Measurements from ENCODE around the gene LDAF1.

- TF ChIP-seq CTCF (IDR thresholded peaks at IDR 0.05; ENCODE audit: insufficient read depth, low read length) (no peak), POLR2AphosphoS5 (IDR thresholded peaks at IDR 0.05; ENCODE audit: low read depth) (no peak), SPI1 (IDR thresholded peaks at IDR 0.05; ENCODE audit: borderline replicate concordance, low read depth) (no peak), GABPA (IDR thresholded peaks at IDR 0.05; ENCODE audit: low read depth) (no peak)
Observed at GRCh38 chr16:21186326-21186691, 27.8 kb downstream of the LDAF1 start.
